Measurements from ENCODE around the gene NFS1. TPM values are rescaled to one million over a fixed set of nuclear protein-coding genes. Genes with fewer than 3 reads are reported as not detected.

NFS1 gene
- total RNA-seq, 2 donors from 2014 or later = 27.0 to 37.4 TPM

DNA sequence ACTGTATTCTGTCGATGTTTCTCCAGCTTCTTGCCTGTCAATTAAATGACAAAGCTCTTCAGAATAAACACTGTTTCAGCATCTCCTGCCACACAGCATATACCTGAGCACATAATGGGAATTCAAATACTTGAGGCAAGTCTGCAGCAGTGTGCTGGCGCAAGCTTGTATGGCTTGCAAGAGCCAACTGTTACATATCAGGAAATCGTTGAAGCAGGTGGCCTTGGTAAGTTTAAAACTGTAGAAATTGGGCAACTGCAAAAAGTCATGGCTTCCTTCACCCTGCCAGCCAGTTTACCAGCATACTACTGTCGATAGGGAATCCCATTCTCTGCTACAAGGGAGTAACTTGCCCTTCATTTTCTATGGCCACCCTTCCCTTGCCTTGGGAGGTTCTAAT is 57.4 kb downstream of the NFS1 start:
- Mint-ChIP-seq H3K4me1 (ENCODE audit: low read depth in 2 of 2) (peaks cover 74 to 80% of the 10 kb centered on the region in 2 donors), H3K9me3 (no peaks in the 10 kb centered on the region), H3K27ac (peak overlapping the region; percentile 1 to 59), H3K36me3 (no peaks in the 10 kb centered on the region), H3K4me3 (no peak overlapping the region), H3K27me3 (no peaks in the 10 kb centered on the region)
- DNase-seq (ENCODE audit: low spot score) (no peak), ATAC-seq (no peak)

DNA sequence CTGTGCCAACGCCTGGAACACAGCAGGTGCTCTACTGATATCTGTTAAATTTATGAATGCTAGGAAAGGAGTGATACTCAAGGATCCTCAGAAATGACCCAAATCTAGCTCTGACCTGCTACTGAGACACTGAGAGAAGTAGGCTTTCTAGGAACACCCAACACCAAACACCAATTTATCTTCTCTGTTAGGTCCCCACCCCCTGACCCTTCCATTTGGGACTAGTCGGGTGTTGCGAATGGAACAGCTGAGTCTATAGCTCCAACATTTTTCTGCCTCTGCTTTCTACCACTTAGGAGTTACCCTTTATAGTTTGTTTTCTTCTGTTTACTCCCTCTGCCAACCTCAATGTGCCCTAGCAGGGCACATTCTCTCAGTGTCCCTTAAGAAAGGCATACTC is 58.4 kb downstream of the NFS1 start:
- Mint-ChIP-seq H3K36me3 (no peaks in the 10 kb centered on the region), H3K9me3 (no peaks in the 10 kb centered on the region), H3K4me3 (no peak overlapping the region), H3K4me1 (ENCODE audit: low read depth in 2 of 2) (peaks cover 73 to 78% of the 10 kb centered on the region in 2 donors), H3K27ac (peak overlapping the region; percentile 1 to 64), H3K27me3 (no peaks in the 10 kb centered on the region)
- DNase-seq (ENCODE audit: low spot score) (no peak), ATAC-seq (no peak)

- Mint-ChIP-seq H3K9me3 (no peaks in the 10 kb centered on the region), H3K27ac (no peak overlapping the region), H3K36me3 (no peaks in the 10 kb centered on the region), H3K27me3 (no peaks in the 10 kb centered on the region), H3K4me1 (ENCODE audit: low read depth in 2 of 2) (peaks cover 67 to 69% of the 10 kb centered on the region in 2 donors), H3K4me3 (no peak overlapping the region)
- DNase-seq (ENCODE audit: low spot score) (no peak), ATAC-seq (no peak)
Observed at GRCh38 chr20:35638751-35639150, 60.4 kb downstream of the NFS1 start.

DNA sequence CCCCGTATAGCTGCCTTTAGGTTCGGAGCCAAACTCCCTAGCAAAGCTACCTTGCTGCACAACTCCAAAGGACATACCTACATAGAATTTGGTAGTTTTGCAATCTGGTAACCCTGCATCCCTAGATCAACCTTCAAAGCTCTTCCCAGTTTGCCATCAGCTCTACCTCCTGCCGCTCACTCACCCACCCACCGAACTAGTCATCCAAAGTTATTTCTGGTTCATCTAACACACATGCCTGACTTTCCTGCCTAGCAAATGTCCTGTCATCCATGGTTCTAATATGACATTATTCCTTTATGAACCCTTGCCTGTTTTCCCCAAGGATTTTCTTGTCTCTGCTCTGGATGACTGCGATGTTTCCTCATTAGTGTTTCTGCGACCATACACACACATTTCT is 61.9 kb downstream of the NFS1 start:
- H3K36me3 Mint-ChIP-seq = no peaks in the 10 kb centered on the region
- ATAC-seq = no peak
- H3K27ac Mint-ChIP-seq = peak overlapping the region in 1 of 2 donors; percentile 13
- H3K4me3 Mint-ChIP-seq = no peak overlapping the region
- H3K27me3 Mint-ChIP-seq = no peaks in the 10 kb centered on the region
- no peaks in the 10 kb centered on the region for H3K9me3 Mint-ChIP-seq
- peaks cover 60 to 61% of the 10 kb centered on the region in 2 donors for H3K4me1 Mint-ChIP-seq (ENCODE audit: low read depth in 2 of 2)
- DNase-seq (ENCODE audit: low spot score) = no peak

DNA sequence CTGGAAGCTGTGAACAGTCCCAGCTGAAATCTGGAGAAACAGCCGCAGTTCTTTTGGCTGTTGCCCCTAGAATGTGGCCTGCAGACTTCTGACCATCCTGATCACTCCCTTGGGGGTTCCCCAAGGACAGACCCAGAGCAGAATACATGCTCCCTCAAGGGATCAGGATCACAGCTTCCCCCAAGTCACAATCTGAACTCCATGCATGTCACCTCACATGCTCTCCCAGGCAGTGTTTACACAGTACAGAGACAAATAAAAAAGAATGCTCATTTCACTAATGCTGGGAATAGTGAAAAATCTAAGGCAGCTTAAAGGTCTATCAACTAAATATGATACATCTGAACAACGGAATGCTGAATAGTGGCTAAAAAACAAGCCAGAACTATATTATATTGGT is 63.1 kb downstream of the NFS1 start:
- H3K4me3 Mint-ChIP-seq = no peak overlapping the region
- no peak for DNase-seq (ENCODE audit: low spot score)
- no peaks in the 10 kb centered on the region for H3K9me3 Mint-ChIP-seq
- H3K27ac Mint-ChIP-seq = peak overlapping the region in 1 of 2 donors; percentile 15
- peaks cover 50 to 51% of the 10 kb centered on the region in 2 donors for H3K4me1 Mint-ChIP-seq (ENCODE audit: low read depth in 2 of 2)
- no peaks in the 10 kb centered on the region for H3K36me3 Mint-ChIP-seq
- ATAC-seq = no peak
- H3K27me3 Mint-ChIP-seq = no peaks in the 10 kb centered on the region

DNA sequence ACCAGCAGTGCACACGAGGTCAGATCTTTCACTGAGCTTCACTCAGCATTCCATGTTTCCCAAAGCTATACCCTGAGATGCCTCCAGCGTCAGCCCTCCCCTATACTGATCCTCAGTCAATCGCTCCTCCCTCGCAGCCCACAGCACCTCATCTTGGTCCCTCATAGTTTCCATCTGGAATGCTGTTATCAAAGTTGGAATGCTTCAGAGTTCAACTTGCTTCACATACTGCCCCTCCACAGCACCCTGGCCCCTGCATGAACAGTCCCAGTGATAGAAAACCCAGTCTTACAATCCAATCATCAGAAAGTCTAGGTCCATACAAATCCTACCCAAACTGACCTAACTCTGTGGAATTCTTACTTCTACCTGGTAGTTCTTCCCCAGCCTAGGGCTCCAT is 63.5 kb downstream of the NFS1 start:
- Mint-ChIP-seq H3K4me1 (ENCODE audit: low read depth in 2 of 2) (peaks cover 46 to 47% of the 10 kb centered on the region in 2 donors), H3K27me3 (no peaks in the 10 kb centered on the region), H3K27ac (peak overlapping the region in 1 of 2 donors; percentile 15), H3K36me3 (no peaks in the 10 kb centered on the region), H3K9me3 (no peaks in the 10 kb centered on the region), H3K4me3 (no peak overlapping the region)
- ATAC-seq (no peak), DNase-seq (ENCODE audit: low spot score) (no peak)

GRCh38 chr20:35632539-35633115 is 66.5 kb downstream of the NFS1 start:
- ATAC-seq = no peak
- peak overlapping the region in 1 of 2 donors; percentile 48 for H3K27ac Mint-ChIP-seq
- H3K4me3 Mint-ChIP-seq = no peak overlapping the region
- H3K36me3 Mint-ChIP-seq = peaks cover 9% of the 10 kb centered on the region
- no peaks in the 10 kb centered on the region for H3K9me3 Mint-ChIP-seq
- DNase-seq (ENCODE audit: low spot score) = no peak
- no peaks in the 10 kb centered on the region for H3K27me3 Mint-ChIP-seq
- H3K4me1 Mint-ChIP-seq (ENCODE audit: low read depth in 2 of 2) = peaks cover 26 to 32% of the 10 kb centered on the region in 2 donors

- Mint-ChIP-seq H3K27me3 (no peaks in the 10 kb centered on the region), H3K36me3 (peaks cover 9% of the 10 kb centered on the region), H3K9me3 (no peaks in the 10 kb centered on the region), H3K4me3 (no peak overlapping the region), H3K27ac (no peak overlapping the region), H3K4me1 (ENCODE audit: low read depth in 2 of 2) (peaks cover 15 to 18% of the 10 kb centered on the region in 2 donors)
- DNase-seq (ENCODE audit: low spot score) (no peak), ATAC-seq (no peak)
Observed at GRCh38 chr20:35630636-35631035, 68.5 kb downstream of the NFS1 start.

GRCh38 chr20:35629427-35630145 is 69.6 kb downstream of the NFS1 start:
- Mint-ChIP-seq H3K36me3 (peaks cover 9% of the 10 kb centered on the region), H3K4me1 (ENCODE audit: low read depth in 2 of 2) (peaks cover 9 to 12% of the 10 kb centered on the region in 2 donors), H3K27me3 (no peaks in the 10 kb centered on the region), H3K27ac (peak overlapping the region; percentile 14 to 37), H3K9me3 (no peaks in the 10 kb centered on the region), H3K4me3 (no peak overlapping the region)
- ATAC-seq (no peak), DNase-seq (ENCODE audit: low spot score) (no peak)

GRCh38 chr20:35627121-35627520 is 72.0 kb downstream of the NFS1 start:
- DNase-seq (ENCODE audit: low spot score) (no peak), ATAC-seq (no peak)
- no peaks in the 10 kb centered on the region for H3K27me3 Mint-ChIP-seq
- no peak overlapping the region for H3K4me3 Mint-ChIP-seq
- peaks cover 9% of the 10 kb centered on the region for H3K36me3 Mint-ChIP-seq
- peaks cover 4 to 6% of the 10 kb centered on the region in 2 donors for H3K4me1 Mint-ChIP-seq (ENCODE audit: low read depth in 2 of 2)
- no peaks in the 10 kb centered on the region for H3K9me3 Mint-ChIP-seq
- no peak overlapping the region for H3K27ac Mint-ChIP-seq

DNA sequence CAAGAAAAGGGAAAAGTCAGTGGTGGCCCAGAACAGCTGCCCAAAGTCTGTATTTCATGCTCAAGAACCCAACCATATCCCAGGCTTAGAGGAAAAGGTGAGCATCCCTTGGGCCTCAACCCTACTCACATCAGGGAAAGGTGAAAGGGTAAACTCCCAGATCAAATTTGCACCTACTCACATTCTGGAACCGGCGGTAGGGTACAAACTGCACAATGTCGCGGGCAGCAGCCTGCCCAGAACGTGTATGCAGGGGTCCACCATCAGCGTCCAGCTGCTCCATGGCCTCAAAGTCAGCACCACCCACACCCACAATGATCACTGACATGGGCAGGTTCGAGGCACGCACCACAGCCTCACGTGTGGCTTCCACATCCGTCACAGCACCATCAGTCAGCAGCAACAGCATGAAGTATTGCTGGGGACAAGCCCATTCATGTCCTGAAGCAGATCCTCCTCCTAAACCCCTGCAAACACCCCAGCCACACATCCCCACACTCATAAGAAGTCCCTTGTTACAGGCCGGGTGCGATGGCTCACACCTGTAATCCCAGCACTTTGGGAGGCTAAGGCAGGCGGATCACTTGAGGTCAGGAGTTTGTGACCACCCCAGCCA is 72.7 kb downstream of the NFS1 start:
- DNase-seq (ENCODE audit: low spot score) = no peak
- Mint-ChIP-seq H3K4me3 (no peak overlapping the region), H3K27ac (no peak overlapping the region), H3K27me3 (no peaks in the 10 kb centered on the region), H3K4me1 (ENCODE audit: low read depth in 2 of 2) (peaks cover 4 to 6% of the 10 kb centered on the region in 2 donors), H3K36me3 (peaks cover 9% of the 10 kb centered on the region), H3K9me3 (no peaks in the 10 kb centered on the region)
- ATAC-seq = no peak

GRCh38 chr20:35625584-35626385 is 73.4 kb downstream of the NFS1 start:
- H3K36me3 Mint-ChIP-seq = peaks cover 9% of the 10 kb centered on the region
- peak overlapping the region in 1 of 2 donors; percentile 87 for H3K27ac Mint-ChIP-seq
- no peak for DNase-seq (ENCODE audit: low spot score)
- no peaks in the 10 kb centered on the region for H3K9me3 Mint-ChIP-seq
- ATAC-seq = no peak
- H3K4me3 Mint-ChIP-seq = no peak overlapping the region
- H3K27me3 Mint-ChIP-seq = no peaks in the 10 kb centered on the region
- H3K4me1 Mint-ChIP-seq (ENCODE audit: low read depth in 2 of 2) = peaks cover 4 to 6% of the 10 kb centered on the region in 2 donors

- H3K36me3 Mint-ChIP-seq = no peaks in the 10 kb centered on the region
- ATAC-seq (no peak), DNase-seq (ENCODE audit: low spot score) (no peak)
- H3K9me3 Mint-ChIP-seq = no peaks in the 10 kb centered on the region
- no peak overlapping the region for H3K4me3 Mint-ChIP-seq
- H3K27ac Mint-ChIP-seq = peak overlapping the region in 1 of 2 donors; percentile 26
- no peaks in the 10 kb centered on the region for H3K27me3 Mint-ChIP-seq
- H3K4me1 Mint-ChIP-seq (ENCODE audit: low read depth in 2 of 2) = peaks cover 26 to 27% of the 10 kb centered on the region in 2 donors
Observed at GRCh38 chr20:35621560-35621946, 77.6 kb downstream of the NFS1 start.
